HL-60/S4 treated with phorbol 12-myristate 13-acetate at 8.2 ng/mL for 4 days and 3 days (cell line): Measurements from ENCODE around the gene AKT3.

Source experiments
- in situ Hi-C: fragments of 300-500 bp; cut with MboI; formaldehyde crosslinking; loops from 2 replicates; pipeline ENCODE4 v1.15.0; 2022; ENCODE audit warnings: low sequenced_read_pairs

AKT3 gene

DNA sequence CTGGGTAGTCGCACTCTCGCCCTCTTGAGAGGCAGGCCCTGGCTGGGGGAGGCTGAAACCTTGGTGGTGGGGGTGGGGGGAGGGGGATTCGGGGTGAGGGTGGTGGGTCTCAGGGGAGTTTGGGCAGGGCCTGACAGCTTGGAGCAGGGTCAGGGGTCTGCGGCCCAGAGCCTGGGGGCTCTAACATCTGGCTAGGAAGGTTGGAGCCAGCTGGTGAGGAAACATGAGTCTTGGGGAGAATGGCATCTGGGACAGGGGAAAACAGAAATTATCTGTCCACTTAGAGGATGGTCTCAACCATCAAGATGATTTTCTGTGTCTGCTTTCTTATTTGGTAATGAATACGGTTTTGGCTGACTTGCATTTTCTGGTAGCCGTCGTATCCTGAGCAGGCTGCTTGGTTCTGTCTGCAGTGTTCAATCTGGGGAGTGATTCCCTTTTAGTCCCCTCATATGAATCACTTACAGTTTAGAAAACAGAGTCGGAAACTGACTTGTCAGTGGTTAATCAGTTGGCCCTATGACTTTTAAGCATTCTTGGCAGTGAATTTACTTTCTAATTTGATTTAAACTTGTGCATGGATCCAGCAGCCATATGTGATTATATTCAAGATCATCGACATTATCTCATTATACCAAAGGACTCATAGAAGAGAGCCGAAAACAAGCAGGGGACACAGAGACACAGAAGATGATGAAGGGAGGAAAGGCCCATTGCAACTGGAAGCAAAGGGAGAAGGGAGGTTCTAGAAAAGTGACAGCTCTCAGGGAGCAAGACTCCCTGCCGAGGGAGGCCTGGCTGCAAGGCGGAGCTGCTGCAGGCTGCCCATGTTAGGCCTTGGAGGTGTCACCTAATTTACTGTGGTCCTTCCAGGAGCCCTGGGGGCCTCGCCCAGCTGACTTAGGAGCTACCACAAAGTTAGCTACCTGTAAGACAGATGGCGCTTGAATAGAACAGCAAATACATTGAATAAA is 356.6 kb downstream of the AKT3 start:
- in situ Hi-C loops, result no loop called here

DNA sequence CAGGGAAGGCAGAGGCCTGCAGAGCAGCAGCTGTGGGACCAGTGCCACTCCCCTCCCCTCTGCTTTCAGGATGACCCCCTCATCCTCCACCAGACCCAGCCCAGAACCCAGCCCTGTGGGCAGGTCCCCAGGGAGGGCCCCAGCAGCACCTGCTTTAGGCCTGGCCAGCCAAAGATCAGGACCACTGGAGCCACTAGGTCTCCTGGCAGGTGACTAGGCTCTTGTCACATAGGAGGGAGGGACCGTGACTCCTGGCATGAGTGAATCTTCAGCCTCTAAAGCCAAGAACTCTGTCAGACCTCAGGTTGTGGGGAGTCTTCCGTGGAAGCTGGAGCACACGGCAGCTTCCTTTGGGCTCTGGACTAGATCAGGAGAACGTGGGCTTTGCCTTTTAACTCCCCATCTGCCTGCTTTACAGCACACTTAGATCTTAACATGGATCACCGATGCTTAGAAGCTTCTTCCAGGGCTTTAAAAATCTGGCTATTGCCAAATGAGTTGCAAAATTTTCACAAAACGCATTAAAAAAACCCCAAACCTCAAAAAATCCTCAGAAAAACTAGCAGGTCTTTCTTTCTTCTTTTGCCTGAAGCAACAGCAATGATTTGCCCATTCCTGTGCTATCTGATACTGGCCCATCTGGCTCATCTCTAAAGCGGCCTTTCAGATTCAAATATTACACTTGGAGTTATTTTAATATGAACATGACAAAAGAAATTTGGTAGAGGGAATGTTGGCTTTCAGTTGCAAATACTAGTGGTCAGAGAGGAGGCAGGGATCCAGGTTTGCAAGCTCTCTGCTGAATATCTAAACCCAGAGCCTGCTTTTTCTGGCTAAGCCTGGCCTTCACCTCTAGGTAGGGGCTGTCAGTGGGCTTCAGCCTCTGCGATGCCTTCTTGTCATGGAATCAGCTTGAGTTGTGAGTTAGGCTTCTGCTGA is 359.0 kb downstream of the AKT3 start:
- in situ Hi-C loops, result no loop called here

DNA sequence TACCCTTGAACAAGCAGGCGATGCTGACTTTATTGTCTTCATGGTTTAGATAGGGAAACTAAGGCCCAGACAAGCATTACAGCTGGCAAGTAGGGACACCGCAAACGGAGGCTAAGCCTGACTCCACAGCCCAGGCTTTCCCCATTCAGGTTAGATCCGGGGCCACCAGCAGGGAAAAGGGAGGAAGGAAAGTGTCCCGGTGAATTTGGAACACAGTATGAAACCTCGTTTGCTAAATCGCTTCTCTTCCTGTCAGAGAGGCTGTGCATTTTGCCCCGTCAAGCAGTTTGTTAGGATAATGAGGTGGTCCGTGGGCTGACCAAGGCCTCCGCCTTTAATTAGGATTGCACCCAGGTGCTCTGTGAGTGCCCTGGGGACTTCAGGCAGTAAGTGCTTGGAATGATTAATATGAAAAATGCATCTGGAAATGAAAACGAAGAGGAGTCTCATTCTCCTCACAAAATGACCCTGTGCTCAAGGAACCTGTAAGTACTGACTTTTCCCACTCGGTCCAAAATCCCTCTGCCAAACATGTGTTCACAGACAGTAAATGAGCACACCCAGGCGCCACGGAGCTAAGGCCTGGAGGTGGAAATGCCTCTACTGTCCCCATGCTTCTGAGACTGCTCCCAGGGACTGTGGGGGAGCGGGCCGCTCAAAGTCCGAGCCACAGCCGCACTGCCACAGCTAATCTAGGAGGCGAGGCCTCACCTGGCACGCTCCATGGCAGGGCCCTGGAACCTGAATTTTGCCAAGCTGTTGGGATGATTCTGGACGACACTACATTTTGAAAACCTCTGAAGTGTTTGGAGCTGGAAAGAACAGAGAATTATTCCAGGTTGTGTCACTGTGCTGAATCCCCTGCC is 360.1 kb downstream of the AKT3 start:
- in situ Hi-C loops, result no loop called here

DNA sequence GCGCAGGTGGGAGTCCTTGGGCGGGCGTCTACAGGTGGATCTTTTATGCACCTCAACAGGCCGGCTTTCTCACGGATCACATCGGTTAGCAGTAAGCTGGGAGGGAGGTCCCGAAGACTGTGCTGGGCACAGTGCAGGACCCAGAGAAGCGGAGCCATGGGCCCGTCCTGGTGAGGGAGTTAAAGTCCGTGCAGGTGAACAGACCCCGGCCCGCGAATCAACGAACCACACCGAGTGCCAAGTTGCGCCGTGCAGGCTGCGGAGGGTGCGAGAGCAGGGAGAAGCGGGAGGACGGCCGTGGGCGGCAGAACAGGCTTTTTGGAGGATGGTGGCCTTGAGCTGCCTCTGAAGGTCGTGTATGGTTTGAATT is 360.9 kb downstream of the AKT3 start:
- in situ Hi-C loops, result no loop called here

DNA sequence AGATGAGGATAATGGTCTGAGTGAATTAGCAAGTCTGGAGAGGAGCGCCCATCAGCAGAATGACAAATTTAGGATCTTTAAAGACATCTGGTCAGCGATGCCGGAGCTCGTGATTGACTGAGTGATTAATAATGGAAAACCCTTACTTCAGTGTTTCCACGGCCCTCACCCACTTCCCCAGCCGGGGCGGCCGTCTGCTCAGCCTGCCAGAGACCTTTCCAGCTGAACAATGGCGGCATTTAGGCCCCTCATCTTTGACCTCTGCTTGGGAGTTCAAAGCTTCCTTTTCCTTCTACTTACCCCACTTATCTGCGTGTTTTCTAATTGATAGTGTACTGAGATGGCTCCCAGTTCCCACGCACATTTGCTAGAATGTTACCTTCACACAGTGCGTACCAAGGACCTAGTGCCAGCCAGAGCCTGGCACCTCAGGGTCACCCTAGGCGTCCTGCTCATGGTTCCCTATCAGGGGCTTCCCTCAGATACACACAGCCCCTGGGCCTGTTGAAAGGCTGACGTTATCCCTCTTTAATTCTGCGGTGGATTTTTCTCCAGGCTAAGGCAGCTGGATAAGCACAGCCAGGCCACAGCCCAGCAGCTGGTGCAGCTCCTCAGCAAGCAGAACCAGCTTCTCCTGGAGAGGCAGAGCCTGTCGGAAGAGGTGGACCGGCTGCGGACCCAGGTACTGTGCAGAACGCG is 361.4 kb downstream of the AKT3 start:
- in situ Hi-C loops, result no loop called here

DNA sequence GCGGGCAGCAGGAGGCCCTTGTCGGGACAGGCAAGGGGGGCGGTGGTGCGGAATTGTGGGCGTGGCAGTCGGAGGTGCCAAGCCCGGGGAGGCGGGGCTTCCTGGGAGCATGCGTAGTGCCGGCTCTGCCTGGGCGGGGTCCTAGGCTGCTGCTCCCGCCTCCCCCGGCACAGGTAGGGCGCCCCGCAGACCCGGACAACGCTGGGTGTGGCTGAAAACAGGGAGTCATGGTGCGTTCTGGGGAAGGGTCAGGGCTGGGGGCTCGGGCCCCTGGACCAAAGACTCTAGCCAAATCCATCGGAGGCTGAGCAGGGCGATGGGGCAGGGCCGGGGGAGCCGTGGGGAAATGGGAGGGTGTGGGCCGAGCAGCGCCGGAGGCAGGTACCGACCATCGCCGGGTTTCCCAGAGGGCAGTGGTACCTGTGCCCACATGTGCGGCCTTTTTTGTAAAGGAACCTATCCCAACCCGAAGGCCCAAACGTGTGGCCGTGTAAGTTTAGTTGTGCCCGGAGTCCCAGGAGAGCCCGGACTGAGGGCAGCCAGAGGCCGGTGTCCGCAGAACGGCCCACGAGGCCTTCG is 362.3 kb downstream of the AKT3 start:
- in situ Hi-C loops, result no loop called here

DNA sequence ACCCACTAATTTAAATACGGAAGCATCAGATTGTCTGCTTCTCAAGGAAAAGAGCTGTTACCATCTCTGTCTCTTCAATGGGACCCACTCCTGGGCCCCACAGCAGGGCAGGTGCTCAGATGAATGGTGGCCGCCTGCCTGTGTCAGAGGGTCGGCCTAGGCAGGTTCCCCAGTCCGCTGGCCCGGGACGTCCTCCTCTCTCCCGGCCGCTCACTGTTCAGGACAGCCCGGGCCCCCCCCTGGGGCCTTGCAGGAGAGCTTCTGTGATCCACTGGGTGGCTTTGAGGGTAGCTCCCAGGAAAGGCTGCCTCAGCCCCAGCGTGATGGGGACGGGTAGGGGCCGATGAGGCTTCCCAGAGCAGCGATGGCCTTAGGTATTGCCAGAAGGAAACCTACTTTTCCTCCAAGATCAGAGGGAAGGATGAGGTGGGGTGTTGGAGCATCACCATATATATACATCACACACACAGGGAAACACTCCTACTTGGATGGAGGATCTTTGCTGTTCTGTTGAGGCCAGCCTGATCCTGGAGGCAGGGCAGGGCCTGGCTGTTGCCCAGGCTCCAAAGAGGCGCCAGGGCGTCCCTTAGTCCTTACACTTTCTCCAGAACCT is 362.9 kb downstream of the AKT3 start:
- in situ Hi-C loops, result no loop called here

DNA sequence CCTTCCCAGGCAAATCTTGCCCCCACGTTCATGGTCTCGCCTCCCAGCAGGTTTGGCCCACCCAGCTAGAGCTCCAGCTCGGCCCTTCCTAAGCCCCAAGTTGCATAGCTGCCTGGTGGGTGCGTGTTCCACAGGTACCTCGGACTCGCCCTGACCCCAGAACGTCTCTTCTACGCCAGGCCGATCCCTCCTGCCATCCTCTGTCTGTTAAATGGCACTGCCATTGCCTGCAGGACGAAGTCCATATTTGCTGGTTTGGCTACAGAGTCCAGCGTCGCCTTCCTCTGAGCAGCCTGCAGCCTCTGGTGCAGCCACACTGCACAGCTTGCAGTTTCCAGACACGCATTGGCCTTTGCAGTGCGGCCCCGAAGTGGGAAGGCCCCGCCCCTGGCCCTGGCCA is 366.1 kb downstream of the AKT3 start:
- in situ Hi-C loops, result no loop called here

DNA sequence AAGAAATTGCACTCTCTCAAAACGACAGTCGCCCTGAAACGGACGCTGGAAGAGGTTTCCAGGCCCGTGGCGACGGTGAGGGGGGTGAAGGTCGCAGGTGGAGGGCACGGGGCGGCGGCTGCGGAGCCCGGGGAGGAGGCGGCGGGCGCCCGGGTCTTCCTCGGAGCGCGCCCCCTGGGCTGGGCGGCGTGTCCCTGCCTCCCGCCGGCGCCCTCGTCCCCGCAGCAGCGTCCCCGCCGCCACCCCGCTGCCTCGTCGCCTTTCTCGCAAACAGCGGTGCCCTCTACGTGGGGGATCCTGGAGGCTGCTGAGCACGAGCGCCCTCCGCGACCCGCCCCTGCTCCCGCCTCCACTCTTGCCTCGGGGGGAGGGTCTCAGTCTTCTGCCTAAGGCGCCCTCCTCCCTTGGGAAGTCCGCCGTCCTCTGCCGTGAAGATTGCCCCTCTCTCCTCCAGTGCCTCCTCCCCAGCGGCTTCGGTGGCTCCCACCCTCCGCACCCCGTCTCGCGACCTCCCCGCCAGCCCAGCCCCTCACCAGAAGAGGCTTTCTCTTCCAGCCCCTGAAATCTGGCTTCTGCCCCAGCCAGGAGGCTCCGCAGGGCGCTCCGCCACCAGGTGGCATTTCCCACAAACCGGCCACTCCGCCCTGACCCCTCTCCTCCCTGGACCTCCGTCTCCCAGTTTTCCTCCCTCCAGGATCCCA is 366.8 kb downstream of the AKT3 start:
- in situ Hi-C loops, result no loop called here

DNA sequence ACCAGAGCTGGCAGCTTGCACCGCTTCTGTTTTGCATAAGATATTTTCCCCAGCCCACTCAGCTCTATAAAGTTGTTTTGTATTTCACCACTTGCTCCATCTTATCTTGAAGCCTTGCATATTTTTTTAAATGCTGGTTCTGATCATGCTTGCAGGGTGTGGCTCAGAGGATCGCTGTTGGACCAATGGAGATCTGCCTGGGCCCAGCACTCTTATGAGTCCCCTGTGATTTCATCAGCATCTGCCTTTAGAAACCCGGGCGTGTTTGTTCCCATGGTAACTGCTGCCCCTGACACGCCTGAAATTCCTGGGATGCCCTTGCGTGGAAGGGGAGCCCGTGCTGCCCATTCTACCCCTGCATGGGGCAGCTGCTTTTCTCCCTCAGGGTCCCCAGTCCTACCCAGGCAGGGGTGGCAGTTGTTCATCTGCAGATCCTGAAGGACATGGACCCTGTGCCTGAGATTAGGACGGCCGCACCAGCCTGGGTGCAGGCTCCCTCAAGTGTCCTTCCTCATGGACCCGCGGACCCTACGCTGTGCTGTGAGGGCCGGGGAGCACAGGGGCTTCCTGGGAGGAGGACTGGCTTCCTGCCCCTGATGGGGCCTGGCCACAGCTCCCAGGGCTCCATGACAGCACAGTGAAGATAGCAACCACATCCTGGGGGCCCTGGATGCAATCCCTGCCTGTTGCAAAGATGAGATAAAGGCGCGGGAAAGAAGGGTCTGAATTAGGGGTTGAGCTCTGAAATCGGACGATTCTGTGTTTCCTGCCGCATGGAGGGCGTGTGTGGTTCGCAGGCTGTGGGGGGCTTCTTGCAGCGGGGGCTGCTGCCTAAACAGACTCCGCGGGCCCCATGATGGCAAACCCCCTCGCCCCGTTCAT is 367.7 kb downstream of the AKT3 start:
- in situ Hi-C loops, result no loop called here

DNA sequence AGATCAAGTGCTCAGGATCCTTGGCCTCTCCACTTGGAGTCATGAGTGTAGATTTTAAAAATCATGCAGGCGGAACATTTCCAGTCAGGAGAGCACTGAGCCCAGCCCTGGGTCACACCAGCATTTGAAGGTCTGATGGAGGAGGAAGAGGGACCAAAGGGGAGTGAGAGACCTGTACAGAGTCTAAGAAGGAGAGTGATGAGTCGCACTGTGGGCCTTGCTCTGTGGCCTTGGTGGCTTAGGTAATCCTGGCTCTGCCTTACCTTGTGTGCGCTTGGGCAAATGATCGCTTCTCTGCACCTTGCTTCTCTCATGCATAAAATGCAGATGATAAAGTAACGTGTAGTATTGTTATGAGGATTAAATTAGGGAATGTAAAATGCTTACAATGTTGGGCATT is 368.9 kb downstream of the AKT3 start:
- in situ Hi-C loops, result no loop called here

DNA sequence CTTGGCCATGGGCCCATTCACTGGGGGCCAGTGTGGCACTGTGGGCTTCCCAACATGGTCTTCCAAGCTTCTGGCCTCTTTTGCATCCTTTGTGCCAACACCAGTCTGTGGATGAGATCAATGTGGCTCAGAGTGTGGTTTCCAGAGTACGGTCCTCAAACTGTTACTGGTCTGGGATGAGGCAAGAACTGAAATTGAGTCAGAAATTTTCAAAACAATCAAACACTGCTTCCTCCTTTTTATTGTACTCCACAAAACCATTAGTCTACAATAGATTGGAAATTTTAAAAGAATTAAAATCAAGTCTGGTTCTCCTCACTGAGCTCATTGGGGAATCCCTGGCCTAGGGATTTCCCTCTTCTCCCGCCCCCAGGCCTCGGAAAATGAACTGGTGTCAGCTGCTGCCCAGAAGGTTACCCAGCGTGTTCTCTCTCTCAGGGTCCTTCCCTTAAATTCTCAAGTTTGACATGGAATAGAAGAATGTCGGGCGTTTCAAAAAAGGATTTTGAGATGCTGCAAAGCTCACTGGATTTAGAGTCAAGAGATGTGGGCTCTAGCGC is 372.2 kb downstream of the AKT3 start:
- in situ Hi-C loops, result no loop called here

DNA sequence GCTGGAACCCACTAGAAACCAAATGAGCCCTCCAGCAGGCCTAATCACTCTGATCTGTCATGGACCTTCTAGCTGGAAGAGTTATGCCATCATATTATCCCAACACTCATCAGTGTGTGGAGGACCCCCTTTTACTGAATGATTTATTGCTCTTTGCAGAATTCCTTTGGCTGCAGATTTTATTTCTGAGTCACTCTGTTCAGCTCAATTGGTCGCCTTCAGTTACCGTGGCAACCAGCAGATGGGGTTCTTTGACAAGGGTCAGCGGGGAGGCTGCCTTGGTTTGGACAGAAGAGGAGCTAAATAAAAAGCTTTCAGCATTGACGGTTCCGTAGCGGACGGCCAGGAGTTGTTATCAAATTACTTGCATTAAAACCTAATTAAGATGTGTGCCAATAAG is 374.1 kb downstream of the AKT3 start:
- in situ Hi-C loops, result no loop called here

DNA sequence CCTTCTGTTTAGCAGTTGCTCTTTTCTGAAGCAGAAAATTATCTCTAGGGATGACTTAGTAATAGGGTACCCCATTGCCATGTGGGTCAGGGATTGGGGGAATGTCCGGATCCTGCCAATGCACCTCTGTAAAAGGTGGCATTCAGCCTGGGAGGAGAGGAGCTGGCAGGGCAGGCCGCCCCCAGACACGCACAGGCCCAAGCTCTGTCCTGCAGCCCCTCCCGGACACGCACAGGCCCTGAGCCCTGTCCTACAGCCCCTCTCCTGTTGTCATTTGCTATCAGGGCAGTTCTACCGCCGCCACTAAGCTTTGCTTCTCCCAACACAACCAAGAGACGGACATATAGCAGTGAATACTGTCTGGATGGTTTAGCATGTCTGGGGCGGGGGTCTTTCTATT is 375.1 kb downstream of the AKT3 start:
- in situ Hi-C loops, result no loop called here

DNA sequence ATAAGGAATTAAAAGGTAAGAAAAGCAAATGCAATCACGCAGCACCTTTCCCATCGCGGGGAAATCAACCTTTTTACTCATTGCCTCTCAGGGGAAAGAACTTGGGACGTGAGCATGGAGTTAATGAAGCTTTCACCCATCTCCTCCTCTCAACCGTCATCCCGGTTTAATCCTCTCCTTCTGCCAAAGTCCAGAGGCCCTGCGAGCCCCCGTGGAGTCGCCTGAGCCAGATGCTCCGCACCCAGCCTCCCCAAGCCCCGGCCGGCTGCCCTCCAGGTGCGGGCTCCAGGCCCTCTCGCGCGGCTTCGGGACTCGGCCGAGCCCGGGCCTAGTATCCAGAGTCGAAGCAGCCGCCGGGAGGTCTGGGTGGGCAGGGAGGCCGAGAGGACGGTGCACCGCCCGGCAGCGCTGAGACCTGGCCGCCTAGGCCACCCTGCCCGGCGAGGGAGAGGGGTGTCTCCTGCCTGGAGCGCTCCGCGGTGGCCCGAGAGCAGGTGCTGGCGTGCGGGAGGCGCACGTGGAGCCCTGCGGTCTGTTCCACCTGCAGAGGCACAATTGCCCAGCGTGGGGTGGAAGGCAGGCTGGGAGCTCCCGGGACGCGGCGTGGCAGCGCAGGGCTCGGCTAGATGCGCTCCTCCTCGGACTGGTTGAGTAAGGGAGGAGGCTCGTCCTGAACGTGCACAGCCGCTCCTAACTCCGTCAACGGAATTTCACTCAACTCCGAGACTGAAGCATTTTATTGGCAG is 375.7 kb downstream of the AKT3 start:
- in situ Hi-C loops, result no loop called here

DNA sequence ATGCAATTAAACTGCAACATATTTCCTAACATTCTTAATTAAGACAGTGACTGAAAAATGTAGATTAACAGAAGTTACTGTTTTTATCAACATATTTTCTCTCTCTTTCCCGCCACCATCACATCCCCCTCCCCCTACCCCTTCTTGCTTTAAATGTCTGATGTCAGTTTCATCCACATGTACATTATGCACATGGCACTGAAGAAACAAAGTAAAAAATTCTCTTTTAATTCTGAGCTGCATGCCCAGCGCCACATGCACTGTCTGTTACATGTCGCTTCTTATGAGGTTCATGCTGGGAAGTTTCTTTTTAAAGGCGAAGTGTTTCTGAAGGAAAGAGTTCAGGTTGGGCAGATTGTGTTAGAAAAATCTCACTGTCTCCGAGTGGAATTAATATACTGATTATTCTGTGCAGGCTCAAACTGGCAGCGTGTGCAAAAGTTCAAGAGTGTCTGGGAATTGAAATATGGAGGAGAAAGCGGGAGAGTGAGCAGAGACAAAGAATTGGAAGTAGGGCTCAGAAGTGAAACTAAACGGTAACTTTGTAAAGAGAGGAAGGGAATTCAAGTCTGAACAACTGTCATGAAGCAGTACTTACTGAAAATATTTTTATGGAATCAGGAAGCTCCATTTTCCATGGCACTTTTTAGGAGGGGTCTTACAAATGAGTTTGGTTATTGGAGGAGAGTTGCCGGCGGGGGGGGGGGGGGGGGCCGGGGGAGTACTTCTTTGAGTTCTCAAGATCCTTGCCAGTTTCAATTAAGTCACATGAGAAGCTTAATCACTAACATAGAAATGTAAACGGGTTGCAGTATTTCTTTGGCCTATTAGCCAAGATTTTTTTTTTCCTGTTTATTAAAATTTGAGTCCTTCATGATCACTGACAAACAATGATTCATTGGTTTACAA is 376.6 kb downstream of the AKT3 start:
- in situ Hi-C loops, result no loop called here
